GM18909 (cell line): ENCODE data around the gene TMEM127.
A peak's percentile ranks its signal among the peaks of the same experiment; 100 is the strongest.

Source experiments
- ATAC-seq: cut with Tn5 transposase; IDR thresholded peaks from one replicate; pipeline ENCODE4 v1.9.1; 2021; ENCODE audit warnings: mild to moderate bottlenecking; ENCODE audit not compliant: unreplicated experiment, poor library complexity

TMEM127 gene

DNA sequence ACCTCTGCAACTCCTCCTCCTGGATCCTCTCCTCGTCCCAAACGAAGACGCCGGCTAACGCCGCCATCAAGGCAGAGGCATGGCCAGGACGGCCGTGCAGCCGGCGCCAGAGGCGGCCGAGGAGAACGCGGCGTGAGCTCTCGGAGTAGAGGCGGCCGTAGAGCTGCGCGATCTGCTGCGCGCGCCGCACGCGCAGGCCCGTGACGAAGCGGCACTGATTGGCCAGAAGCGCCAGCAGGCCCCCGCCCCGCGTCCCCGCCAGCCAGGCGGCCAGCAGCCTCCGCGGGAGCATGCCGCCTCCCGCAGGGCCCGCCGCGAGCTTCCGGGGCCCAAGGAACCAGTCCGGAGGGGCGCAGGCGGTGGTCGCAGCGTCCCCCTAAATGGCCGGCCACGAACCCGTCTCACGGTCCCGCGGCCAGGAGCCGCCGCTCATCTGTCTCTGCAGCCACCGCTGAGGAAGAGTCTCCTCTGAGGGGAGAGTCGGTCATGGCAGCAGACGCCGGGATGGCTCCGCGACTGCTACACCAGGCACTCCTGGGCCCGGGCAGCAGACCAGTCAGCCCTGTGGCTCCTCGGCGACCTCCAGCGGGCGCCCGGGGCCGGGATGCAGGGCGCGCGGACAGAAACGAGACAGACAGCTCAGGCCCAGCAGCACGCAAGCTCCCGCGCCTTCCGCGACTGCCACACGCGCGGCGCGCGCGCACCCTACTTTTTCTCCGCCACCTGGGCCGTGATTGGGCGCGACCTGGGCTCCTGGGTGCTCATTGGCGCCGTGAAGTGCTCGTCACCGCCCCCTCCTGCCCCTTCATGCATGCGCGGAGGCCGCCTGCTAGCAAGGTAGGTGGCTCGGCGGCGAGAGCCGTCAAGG, 57.4 kb downstream of the TMEM127 start, which contains the start of gene STARD7:
TSS of gene STARD7 (minus strand) at position 685 of the 868 bp plus-strand sequence. CDS start at position 292, 393 bp downstream.
- ATAC-seq = peak; percentile 91

GRCh38 chr2:96207774-96208142, 58.0 kb downstream of the TMEM127 start:
- ATAC-seq = peak; percentile 5

GRCh38 chr2:96207073-96207773, 58.6 kb downstream of the TMEM127 start:
- no peak for ATAC-seq

GRCh38 chr2:96205888-96206287, 59.9 kb downstream of the TMEM127 start:
- no peak for ATAC-seq

GRCh38 chr2:96204836-96205624, 60.8 kb downstream of the TMEM127 start:
- ATAC-seq = no peak

GRCh38 chr2:96203130-96204028, 62.4 kb downstream of the TMEM127 start:
- no peak for ATAC-seq

GRCh38 chr2:96202152-96202854, 63.5 kb downstream of the TMEM127 start:
- no peak for ATAC-seq

DNA sequence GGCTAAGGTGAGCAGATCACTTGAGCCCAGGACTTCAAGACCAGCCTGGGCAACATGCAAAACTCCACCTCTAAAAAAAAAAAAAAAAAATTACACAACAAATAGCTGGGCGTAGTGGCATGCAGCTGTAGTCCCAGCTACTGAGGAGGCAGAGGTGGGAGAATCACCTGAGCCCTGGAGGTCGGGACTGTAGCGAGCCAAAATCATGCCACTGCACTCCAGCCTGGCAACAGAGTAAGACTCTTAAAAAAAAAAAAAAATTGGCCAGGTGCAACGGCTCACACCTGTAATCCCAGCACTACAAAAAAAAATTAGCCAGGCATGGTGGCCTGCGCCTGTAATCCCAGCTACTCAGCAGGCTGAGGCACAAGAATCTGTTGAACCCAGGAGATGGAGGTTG, 64.5 kb downstream of the TMEM127 start:
- ATAC-seq = no peak

GRCh38 chr2:96198921-96199320, 66.9 kb downstream of the TMEM127 start:
- no peak for ATAC-seq
